GM20000 (cell line): ENCODE data around the gene TEX26.
"Not testable (repeated sequence)": the region's sequence is repeated elsewhere in the genome, so short reads cannot be mapped to it uniquely, and the experiment has no call there.

Experiments
- DNase-seq: peaks from one replicate; pipeline ENCODE4 v3.0.0; 2012; ENCODE audit warnings: low spot score
- TF ChIP-seq, protein P1 (sequence below): IDR thresholded peaks from 2 replicates; pipeline ENCODE4 v1.5.1; 2012; ENCODE audit warnings: mild to moderate bottlenecking, control low read depth; ENCODE audit errors: extremely low read depth, missing control alignments

TEX26 gene

DNA sequence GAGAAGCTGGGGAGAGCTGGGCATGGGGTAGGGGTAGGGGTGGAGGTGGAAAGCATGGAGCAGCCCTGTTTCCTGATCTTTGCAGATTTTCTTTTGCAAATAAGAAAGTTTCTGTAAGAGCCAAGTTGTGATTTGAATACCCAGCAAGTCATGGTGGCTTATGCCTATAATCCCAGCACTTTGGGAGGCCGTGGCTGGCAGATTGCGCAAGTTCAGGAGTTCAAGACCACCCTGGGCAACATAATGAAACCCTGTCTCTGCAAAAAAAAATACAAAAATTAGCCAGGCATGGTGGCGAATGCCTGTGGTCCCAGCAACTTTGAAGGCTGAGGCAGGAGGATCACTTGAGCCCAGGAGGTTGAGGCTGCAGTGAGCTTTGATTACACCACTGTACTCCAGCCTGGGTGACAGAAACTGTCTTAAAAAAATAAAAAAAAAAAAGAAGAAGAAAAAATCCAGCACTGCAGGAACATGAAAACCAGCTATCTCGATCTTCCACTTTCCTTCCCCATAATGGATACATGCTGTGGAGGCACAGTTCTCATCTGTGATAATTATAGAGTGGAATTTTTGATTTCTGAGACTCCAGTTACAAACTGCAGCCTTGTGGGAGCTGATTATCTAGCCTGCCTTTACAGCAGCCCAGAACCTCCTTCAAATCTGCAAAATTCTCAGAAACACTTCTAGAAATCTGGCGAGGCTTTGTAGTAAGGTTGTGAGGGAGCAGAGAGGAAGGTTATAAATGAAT, 12.1 kb upstream of the TEX26 start:
- TF ChIP-seq, protein P1, sequence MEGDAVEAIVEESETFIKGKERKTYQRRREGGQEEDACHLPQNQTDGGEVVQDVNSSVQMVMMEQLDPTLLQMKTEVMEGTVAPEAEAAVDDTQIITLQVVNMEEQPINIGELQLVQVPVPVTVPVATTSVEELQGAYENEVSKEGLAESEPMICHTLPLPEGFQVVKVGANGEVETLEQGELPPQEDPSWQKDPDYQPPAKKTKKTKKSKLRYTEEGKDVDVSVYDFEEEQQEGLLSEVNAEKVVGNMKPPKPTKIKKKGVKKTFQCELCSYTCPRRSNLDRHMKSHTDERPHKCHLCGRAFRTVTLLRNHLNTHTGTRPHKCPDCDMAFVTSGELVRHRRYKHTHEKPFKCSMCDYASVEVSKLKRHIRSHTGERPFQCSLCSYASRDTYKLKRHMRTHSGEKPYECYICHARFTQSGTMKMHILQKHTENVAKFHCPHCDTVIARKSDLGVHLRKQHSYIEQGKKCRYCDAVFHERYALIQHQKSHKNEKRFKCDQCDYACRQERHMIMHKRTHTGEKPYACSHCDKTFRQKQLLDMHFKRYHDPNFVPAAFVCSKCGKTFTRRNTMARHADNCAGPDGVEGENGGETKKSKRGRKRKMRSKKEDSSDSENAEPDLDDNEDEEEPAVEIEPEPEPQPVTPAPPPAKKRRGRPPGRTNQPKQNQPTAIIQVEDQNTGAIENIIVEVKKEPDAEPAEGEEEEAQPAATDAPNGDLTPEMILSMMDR: no peak
- DNase-seq: no peak

- DNase-seq: no peak
- TF ChIP-seq, protein P1: no peak
Observed at GRCh38 chr13:30923418-30923817, 9.0 kb upstream of the TEX26 start.

GRCh38 chr13:30924721-30925120, 7.7 kb upstream of the TEX26 start:
- DNase-seq: no peak
- TF ChIP-seq, protein P1: no peak

- no peak for DNase-seq
- TF ChIP-seq, protein P1: no peak
Observed at GRCh38 chr13:30925429-30925828, 7.0 kb upstream of the TEX26 start.

DNA sequence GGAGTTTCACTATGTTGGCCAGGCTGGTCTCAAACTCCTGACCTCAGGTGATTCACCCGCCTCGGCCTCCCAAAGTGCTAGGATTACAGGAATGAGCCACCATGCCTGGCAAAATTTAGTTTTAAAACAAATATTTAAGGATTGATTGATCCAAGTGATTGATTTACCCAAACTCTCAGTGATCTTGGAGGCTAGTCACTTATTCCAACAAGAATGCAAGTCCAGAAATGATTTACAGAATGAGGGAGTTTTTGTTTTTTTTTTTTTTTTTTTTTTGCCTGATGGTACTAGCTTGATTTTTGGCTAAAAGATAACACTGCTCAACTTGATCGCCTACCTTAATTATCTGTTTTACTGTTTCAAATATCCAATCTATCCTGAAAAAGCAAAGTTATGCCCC, 5.7 kb upstream of the TEX26 start:
- TF ChIP-seq, protein P1: no peak
- DNase-seq: no peak

- not testable (repeated sequence) for DNase-seq
Observed at GRCh38 chr13:30927188-30927587, 5.3 kb upstream of the TEX26 start.

DNA sequence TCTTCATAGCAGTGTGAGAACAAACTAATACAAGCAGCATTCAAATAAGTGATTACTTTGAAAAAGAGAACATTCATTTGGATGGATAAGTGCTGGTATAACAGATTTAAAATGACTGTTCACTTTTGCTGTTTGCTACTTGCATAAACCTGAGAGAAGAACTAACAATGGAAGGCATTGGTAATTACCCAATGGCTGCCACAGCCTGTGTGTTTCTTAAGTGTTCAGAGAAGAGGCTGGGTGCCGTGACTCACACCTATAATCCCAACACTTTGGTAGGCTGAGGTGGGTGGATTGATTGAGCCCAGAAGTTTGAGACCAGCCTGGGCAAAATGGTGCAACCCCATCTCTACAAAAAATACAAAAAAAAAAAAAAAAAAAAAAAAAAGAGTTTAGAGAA, 4.9 kb upstream of the TEX26 start:
- TF ChIP-seq, protein P1: no peak
- DNase-seq: no peak

- no peak for DNase-seq
Observed at GRCh38 chr13:30928978-30929377, 3.5 kb upstream of the TEX26 start.

More at GRCh38 chr13:30928978-30929377, 3.5 kb upstream of the TEX26 start:
- TF ChIP-seq, protein P1: no peak
